HG03060 (cell line): ENCODE data around the gene ANKRD11.
"Not testable (repeated sequence)": the region's sequence is repeated elsewhere in the genome, so short reads cannot be mapped to it uniquely, and the experiment has no call there.

Experiments used
- ATAC-seq: cut with Tn5 transposase; IDR thresholded peaks from one replicate; pipeline ENCODE4 v1.9.1; 2021; ENCODE audit warnings: low read depth, moderate number of reproducible peaks; ENCODE audit not compliant: unreplicated experiment

The ANKRD11 gene

DNA sequence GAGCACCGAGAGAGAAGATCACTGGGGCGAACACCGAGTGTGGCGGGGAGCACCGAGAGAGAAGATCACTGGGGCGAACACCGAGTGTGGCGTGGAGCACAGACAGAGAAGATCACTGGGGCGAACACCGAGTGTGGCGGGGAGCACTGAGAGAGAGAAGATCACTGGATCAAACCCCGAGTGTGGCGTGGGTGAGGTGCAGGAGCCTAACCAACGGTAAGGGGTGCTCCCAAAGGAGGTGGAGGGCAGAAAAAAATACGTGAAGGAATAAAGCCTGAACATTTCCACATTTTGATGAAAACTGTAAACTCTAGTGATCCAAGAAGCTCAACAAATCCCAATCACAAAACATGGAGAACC lies 100.2 kb downstream of the ANKRD11 start:
- not testable (repeated sequence) for ATAC-seq

DNA sequence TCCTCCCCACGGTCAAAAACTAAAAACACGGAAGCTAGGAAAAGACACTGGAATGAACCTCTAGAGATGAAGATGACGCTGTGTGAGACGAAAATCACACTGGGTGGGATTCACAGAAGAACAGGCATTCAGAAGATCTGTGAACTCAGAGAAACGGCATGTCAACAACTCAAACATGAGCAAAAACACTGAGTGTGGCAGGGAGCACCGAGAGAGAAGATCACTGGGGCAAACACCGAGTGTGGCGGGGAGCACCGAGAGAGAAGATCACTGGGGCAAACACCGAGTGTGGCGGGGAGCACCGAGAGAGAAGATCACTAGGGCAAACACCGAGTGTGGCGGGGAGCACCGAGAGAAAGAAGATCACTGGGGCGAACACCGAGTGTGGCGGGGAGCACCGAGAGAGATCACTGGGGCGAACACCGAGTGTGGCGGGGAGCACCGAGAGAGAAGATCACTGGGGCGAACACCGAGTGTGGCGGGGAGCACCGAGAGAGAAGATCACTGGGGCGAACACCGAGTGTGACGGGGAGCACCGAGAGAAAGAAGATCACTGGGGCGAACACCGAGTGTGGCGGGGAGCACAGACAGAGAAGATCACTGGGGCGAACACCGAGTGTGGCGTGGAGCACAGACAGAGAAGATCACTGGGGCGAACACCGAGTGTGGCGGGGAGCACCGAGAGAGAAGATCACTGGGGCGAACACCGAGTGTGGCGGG lies 100.7 kb downstream of the ANKRD11 start:
- ATAC-seq = not testable (repeated sequence)

DNA sequence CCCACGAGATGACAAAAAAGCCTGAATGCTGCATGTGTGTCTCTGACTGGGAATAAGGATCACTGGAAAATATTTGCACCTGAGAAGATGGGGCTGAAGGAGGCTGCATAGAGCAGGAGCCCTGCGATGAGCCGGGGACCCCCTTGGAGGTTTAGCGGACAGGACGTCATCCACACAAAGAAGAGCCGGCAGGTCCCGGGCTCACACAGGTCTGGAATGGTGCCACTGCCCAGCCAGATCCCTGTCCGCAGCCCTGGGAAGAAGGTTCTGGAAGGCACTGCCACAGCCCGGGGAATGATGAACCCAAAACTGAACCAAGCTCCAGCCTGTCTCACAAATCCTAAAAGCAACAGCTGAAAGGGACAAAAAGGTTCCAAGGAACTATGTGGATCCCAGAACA lies 101.8 kb downstream of the ANKRD11 start:
- ATAC-seq = no peak

DNA sequence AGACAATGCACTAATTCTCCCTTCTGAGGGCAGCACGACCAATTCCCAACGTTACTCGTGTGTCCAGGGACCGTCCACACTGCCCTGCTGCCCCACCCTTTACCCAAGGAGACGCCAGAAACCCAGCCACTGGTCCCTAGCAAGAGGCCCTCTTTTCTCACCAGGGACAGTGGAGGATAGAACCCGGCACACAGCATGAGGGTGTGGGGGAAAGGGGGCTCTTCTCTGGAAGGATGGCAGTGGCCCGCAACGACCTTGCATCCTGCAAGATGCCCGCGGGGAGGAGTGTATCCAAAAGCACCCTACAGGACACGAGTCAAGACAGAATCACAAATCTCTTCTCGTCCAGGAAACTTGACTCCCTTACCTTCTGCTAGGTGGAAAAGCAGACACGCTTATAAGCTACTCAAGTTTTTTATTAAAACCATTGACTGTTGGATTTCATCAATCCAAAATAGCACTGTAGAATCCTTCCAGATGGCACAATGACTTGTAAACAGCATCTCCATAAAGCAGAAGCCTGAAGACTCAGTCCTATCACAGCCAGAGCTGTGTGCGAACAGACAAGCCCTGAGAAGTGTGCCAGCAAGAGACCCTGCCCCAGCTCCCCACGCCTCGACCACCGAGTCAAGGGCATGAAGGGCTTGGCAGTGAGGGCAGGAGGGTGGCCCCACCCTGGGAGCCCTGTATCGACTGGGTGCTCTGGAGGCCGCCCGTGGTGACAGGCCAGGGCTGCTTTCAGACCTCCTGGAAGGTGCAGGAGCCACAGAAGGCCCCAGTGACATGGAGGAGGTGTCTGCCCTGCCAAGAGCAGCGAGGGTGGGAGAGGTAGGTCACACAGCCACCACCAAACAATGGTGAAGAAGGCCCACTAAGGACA lies 103.8 kb downstream of the ANKRD11 start:
- ATAC-seq = no peak

DNA sequence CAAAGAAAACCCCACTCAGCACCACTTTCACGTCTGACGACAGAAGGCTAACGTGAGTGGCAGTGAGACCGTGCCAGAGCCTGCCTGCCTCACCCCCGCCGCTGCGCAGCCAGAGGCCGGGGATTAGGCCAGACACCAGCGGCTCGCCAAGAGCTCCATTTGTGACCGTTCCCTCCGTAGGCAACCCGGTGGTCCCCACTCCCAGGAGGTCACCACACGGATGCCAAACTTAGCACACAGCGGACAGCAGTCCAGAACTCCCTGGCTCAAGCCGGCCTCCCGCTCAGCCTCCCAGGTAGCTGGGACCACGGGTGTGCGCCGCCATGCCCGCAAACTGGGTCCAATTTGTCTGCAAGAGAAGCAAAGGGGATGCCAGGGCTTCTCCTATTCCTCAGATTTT lies 104.6 kb downstream of the ANKRD11 start:
- ATAC-seq = no peak

DNA sequence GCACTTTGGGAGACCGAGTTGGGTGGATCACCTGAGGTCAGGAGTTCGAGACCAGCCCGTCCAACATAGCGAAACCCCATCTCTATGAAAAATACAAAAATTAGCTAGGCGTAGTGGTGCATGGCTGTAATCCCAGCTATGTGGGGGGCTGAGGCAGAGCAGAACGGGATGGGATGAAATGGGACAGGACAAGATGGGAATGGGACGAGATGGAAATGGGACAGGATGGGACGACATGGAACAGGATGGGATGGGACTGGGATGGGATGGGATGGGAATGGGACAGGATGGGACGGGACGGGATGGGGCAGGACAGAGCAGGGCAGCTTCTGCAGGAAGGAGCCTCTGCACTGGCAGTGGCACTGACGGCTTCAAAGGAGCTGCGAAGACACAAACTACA lies 106.1 kb downstream of the ANKRD11 start:
- ATAC-seq = no peak

DNA sequence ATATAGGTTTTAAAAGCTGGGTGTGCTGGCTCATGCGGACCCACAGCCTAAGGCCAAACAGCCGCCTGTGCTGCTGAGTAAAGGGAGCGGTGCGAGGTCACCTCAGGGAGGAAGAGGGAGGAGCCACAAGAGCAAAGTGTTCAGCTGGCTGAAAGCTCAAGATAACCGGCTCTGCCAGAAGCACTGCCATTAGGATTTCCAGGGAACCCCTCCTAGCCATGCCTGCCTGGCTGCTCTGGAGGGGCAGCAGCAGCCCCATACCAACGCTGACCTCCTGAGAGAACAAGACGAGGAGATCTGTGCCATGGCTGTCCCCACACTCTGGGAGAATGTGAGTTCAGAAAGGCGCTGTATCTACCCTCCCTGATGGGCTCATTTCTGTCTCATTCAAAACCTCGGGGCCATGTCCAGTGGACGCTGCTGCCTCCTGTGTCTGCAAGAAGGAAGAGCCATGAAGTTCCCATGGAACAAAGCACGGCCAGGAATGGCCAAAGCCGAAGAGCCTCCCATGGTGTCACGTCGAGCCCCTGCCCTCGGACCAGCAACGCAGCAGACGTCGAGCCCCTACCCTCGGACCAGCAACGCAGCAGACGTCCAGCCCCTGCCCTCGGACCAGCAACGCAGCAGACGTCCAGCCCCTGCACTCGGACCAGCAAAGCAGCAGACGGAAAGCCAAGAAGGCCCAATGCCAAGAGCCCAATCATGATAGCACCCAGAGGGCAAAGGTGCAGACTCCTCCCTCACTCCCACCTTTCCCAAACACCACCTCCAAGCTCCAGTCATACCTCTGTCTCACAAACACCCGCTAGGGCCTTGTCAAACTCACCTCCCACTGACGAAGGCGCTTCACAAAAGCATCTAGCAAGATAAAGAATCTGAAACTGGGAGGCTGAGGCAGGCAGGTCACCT lies 107.0 kb downstream of the ANKRD11 start:
- no peak for ATAC-seq

DNA sequence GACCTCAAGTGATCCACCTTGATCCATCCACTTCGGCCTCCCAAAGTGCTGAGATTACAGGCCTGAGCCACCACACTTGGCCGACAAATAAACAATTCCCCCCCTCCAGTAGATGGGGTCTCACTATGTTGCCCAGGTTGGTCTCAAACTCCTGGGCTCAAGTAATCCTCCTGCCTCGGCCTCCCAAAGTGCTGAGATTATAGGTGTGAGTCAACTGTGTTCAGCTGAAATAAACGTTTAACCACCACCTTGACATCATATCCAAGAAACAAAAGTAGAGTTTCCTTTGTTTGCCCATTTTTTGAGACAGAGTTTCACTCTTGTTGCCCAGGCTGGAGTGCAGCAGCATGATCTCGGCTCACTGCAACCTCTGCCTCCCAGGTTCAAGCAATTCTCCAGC lies 107.8 kb downstream of the ANKRD11 start:
- not testable (repeated sequence) for ATAC-seq

DNA sequence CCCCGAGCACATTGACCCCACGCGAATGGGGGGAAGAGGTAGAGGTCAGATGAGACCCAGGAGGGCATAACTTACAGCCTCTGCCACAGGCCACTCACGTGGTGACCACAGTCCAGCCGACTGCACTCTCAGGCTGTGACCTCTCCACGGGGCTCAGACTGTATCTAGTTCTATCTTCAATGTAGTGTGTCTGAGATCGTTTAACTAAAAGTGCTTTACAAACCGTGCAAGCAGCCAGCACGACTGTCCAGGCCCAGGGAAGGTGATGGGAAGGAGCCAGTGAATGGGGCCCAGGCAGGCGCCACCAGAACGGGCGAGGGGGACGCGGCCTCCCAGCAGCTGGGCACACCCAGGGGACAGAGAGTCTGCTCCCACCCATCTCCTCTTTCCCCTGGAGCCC lies 108.6 kb downstream of the ANKRD11 start:
- ATAC-seq = no peak

DNA sequence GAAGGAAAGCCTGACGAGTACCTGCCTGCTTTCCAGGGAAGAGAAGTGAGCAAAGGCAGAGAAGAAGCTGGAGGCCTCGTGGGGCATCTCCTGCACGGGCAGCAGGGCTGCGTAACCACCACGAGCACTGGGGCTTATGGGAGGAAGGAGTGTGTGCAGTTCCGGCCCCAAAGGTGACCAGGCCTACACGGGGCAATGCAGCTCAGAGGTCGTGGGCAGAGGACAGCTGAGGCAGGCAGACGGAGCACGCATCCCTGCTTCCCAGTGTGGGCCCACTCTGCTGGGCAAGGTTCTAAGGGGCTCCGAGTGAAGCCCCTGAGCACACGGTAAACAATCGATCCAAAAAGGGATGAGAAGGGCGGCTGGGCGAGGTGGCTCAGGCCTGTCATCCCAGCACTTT lies 109.7 kb downstream of the ANKRD11 start:
- ATAC-seq = no peak

DNA sequence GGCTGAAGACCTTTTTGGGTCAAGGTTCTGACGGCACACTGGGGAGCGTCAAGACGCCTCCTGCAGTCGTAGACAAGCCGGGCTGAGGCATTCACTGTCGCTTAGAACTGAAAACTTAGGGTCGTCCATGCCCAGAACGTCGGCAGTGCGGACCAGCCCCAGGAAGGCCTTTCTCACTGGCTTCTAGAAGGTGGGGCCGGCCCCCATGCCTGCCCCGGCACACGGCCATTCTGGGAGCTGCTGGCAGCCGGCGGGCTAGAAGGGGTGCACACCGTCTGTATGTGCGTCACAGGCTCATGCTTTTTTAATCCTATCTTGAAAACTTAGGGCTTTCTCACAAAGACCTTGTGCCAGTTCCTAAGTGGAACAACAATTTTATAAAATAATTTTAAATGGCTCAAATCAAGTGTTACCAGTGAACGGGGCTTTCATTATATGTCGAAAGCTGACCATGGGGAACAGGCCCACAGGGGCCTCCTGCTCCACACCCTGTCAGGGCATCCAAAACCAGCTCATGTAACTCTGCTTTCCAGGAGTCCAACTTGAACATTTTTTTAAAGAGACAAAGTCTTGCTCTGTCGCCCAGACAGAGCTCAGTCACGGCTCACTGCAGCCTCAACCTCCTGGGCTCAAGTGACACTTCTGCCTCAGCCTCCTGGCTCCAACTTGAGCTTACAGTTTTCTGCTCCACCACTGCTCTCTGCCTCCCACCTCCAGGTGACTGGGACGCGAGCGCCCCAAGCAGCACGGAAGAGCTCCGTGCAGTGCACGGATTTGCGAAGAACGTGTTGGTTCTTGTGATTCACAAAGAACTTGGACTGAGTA lies 111.2 kb downstream of the ANKRD11 start:
- no peak for ATAC-seq

DNA sequence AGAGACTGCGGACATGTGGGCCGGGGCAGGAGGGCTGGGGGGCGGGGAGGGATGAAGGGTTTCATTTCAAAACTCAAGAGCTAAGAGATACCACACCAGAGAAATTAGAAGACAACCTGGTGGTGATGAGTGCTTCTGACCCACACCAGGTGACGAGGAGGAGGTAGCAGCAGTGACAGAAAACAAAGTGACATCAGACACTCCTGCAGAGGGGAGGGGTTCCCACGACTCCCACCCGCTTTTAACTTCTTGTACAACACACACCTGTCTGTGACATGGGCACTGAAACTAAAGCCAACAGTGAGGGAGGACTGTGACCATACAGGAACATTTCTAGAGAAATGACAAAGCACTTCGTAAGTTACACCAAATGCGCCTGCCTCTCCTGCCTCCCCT lies 112.9 kb downstream of the ANKRD11 start:
- no peak for ATAC-seq

DNA sequence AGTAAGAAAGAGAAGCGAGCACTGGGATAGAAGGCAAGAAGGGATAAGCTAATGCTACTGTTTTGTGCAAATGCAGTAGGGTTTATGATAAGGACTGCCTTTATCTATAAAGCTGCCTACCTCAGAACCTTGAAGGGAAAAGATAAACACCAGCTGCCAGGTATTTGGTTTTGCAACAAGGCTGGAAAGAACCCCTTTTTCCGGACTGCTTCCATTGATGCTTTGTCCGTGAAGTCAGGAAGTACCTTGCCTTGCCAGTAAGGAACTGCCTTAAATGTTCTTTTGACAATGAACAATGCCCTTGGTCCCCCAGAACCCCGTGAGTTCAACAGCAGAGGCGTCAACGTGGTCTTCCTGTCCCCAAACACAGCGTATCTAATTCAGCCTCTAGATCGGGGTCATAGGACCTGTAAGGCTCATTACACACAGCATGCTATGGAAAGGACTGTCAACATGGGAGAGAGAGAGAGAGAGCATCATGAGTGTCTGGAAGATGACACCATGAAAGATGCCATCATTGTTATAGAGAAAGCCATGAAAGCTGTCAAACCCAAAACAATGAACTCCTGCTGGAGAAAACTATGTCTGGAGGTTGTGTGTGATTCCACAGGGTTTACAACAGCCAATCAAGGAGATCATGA lies 113.4 kb downstream of the ANKRD11 start:
- no peak for ATAC-seq

DNA sequence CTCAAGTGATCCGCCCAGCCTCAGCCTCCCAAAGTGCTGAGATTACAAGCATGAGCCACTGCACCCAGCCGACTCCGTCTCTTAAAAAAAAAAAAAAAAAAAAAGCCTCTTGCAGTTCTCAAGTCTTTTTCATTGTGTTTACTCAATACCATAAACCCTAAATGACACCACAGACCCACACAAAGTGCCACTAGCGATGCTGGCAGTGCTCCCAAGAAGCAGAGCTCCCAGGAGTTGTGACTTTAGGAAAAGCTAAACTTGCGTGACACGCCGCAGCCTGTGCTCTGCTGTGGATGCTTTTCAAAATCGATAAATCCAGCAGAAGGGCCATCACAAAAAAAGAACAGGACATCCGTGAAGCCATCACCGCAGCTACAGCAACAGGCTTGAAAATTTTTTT lies 114.7 kb downstream of the ANKRD11 start:
- no peak for ATAC-seq

DNA sequence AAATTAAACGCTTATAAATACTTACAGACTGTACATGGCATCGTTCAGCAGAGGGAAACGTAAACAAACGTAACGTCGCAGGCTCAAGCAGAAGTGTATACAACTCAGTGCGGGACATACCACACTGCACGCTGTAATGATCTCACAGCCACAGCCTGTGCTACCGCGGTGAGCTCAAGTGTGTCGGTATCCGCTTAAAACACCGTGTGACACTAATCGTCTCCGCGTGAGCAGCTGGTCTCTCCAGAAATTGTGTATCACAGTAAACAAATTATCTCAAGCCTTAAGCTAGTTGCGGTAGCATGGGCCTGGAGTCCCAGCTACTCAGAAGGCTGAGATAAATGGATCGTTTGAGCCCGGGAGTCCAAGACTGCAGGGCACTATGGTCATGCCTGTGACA lies 115.3 kb downstream of the ANKRD11 start:
- ATAC-seq = no peak

DNA sequence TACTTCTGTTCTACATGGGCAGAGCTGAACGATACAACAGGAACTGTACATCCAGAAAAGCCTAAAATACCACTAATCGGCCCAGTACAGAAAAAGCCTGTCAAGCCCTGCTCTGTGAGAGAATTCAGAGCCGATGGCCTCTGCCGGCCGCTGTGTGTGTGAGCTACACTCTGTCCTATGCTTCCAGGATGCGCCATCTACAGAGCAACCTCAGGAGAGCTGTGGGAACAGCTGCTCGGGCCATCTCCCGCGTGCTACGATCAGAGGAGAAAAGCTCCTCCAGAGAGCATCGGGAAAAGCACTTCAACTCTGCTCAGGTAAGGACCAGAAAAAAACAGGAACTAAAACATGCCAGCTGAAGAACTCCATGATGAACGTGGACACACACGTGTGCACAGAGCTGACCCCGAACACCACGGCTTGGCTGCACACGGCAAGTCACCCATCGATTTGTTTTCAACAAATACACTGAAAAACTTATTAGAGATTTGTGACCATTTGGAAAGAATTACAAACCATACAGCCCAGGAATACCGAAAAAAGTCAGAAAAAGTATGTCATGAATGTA lies 115.9 kb downstream of the ANKRD11 start:
- no peak for ATAC-seq

DNA sequence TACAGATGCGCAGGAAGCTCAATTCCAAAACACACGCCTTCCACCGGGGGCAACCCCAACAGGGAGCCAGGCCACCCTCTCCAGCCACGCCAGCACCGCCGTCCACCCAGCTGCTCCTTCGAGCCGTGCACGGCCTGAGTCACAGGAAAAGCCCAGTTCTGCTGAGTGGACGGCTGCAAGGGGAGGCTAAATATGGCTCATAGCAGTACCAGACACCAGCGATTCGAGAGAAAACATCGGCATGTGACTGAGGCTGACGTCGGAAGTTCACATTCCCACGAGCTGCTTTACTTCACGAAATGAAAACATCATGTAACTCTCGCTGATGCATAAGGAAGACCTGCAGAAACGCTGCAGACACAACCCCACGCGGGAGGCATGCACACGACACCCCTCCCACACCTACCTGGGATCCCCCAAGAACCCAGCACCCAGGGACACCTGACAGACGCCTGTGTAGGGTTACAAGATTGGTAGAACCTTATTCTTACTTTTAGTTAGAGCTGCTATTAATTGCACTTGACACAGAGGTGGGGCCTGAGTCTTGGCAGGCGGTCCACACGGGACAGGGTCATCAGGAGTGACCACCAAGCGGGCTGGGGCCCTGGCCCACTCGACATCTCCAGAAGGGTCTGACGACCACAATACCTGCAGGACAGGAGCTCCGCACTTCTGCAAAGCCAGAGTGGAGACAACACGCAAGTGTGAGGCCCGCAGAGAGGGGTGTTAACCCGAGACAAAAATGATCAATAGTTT lies 116.8 kb downstream of the ANKRD11 start:
- no peak for ATAC-seq

DNA sequence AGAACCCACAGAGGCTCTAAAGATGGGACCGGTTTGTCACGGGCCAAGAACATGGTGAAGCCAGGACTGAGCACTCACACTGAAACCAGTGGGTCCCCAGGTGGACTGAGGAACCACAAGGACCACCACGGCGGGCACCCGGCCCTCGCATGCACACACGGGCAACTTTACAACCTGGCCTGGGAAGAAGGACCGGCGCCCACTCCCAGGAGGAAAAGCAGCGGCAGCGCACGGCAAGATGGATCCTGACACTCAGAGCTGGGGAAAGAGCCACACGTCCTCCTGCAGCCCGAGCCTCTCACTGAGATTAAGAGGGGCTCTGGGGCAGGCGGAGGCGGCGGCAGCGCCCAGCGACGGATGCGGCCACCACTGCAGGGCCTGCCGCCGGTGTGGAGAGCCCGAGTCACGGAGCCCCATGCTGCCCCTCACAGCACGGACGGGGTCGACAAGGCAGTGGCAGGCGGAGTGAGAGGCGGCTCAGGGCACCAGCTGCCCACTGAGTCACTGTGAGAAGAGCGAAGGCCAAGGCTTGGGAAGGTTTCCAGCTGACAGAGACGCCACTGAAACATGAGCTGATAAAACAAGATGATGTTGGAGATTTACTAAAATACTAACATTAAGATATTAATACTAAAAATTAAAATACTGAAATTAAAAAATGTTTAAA lies 118.3 kb downstream of the ANKRD11 start:
- no peak for ATAC-seq
